Body of pancreas (tissue), 4 donors: ENCODE data around the gene MKNK2. TPM values are rescaled to one million over a fixed set of nuclear protein-coding genes. Genes with fewer than 3 reads are reported as not detected.

Source experiments
- ATAC-seq: fragments of 150-250 bp; one replicate; pipeline ENCODE4 v1.9.1; 2016
- DNase-seq, 4 donors: peaks; one replicate each; pipeline ENCODE4 v3.0.0-alpha.2; 2019
- H3K27ac ChIP-seq, 4 donors: fragments of 200-600 bp; sonication (generic); 1 replicate in 3 of 4; 2 replicates in 1 of 4; pipeline versions ENCODE4 v1.5.1 to v1.6.1; 2016 to 2019; ENCODE audit warnings: mild to moderate bottlenecking in 1 of 4, mixed read lengths in 1 of 4, moderate library complexity in 1 of 4
- H3K27me3 ChIP-seq, 2 donors: fragments of 200-600 bp; sonication (generic); one replicate each; pipeline ENCODE4 v1.6.0; 2016; ENCODE audit warnings: mild to moderate bottlenecking in 1 of 2
- H3K36me3 ChIP-seq, 2 donors: fragments of 200-600 bp; sonication (generic); replicated peaks in 1 of 2; 2 replicates each; pipeline ENCODE4 v1.5.1; 2016; ENCODE audit warnings: low read depth in 2 of 2; ENCODE audit not compliant: insufficient read depth in 1 of 2
- H3K4me1 ChIP-seq: fragments of 200-600 bp; sonication (generic); one replicate; pipeline ENCODE4 v1.6.0; 2016
- H3K4me3 ChIP-seq, 2 donors: fragments of 200-600 bp; sonication (generic); 1 replicate in 1 of 2; 2 replicates in 1 of 2; pipeline ENCODE4 v1.5.1; 2016 to 2019
- H3K9me3 ChIP-seq, 3 donors: fragments of 200-600 bp; sonication (generic); 1 replicate in 2 of 3; 2 replicates in 1 of 3; pipeline ENCODE4 v1.5.1; 2016
- CTCF ChIP-seq, 7 experiments: fragments of 450-650 bp in 4 of 7; fragments of 200-600 bp in 3 of 7; sonication (generic) in 3 of 7; IDR thresholded peaks; one replicate each; pipeline ENCODE4 v1.5.1; 2016 to 2019; ENCODE audit warnings: antibody characterized with exemption in 7 of 7
- POLR2A ChIP-seq, 3 donors: fragments of 450-650 bp; IDR thresholded peaks; one replicate each; pipeline ENCODE4 v1.6.1; 2016; ENCODE audit warnings: antibody characterized with exemption in 3 of 3, mild to moderate bottlenecking in 2 of 3
- WGBS, 2 donors: methylation state at CpG; one replicate each; pipeline ENCODE4 v1.1.5; 2017; 5-methylcytosine and 5-hydroxymethylcytosine counted together
- intact Hi-C: fragments of 100-400 bp; cut with DNase I; formaldehyde crosslinking; loops from one replicate; pipeline ENCODE4 v1.15.1; 2023
- total RNA-seq, 2 donors: library from RNA; depleted of rRNA; stranded (reverse); fragments of >200 nt; gene quantifications; one replicate each; pipeline ENCODE4 v1.1.0, GENCODE V29; 2016

MKNK2 gene
- total RNA-seq, 2 donors from 2014 or later = 180 to 273 TPM

GRCh38 chr19:2061495-2062388 lies 10.7 kb upstream of the MKNK2 start:
- no peaks in the 10 kb centered on the region for H3K9me3 ChIP-seq
- TF ChIP-seq CTCF (IDR thresholded peaks at IDR 0.05) = no peak
- TF ChIP-seq POLR2A (IDR thresholded peaks at IDR 0.05) = peak in 2 of 3 donors; percentile 72 to 75
- ATAC-seq (peak; percentile 90), DNase-seq (peak; percentile 100)
- peak overlapping the region; percentile 96 to 100 (median 98) for H3K27ac ChIP-seq
- H3K4me3 ChIP-seq = peak overlapping the region; percentile 24 to 29
- no peaks in the 10 kb centered on the region for H3K36me3 ChIP-seq
- H3K27me3 ChIP-seq = no peaks in the 10 kb centered on the region
- 0 to 1% methylated on average over 1 to 41 of the region's 50 CpGs for WGBS, 2 donors
- intact Hi-C loops = no loop called here
- H3K4me1 ChIP-seq = peaks cover 50% of the 10 kb centered on the region

DNA sequence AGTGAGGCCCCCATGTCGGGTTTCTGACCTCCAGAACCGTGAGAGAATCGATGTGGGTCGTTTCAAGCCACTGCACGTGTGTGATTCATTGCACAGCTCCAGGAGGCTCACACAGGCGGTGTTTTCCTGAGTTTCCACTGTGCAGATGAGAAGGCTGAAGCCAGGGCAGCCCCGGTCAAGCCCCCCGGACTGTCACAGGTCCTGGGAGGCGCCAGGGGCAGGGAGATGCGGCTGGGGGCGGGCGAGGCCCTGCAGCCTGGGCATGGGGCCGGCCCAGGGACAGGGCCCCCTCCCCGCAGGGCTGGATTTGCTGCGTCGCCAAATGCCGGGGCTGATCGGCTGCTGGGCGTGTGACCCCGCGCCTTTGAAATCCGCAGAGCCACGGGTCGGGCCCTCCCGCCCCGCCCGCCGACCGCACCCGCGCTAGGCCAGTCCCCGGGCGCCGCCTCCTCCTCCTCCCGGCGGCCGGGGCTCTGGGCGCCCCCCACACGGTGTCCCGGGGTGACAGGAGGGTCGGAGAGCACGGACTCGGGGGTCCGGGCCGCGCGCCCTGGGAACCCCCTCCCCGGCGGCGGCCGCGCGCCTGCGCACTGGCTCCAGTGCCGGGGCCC lies 9.9 kb upstream of the MKNK2 start:
- H3K36me3 ChIP-seq = no peaks in the 10 kb centered on the region
- no peaks in the 10 kb centered on the region for H3K9me3 ChIP-seq
- H3K4me1 ChIP-seq = peaks cover 54% of the 10 kb centered on the region
- peak overlapping the region; percentile 96 to 100 (median 98) for H3K27ac ChIP-seq
- H3K4me3 ChIP-seq = peak overlapping the region; percentile 24 to 29
- no peaks in the 10 kb centered on the region for H3K27me3 ChIP-seq
- ATAC-seq (peak; percentile 58), DNase-seq (peak in 3 of 4 donors; percentile 66 to 75 (median 73))
- intact Hi-C loops = no loop called here
- TF ChIP-seq CTCF (IDR thresholded peaks at IDR 0.05) = no peak
- TF ChIP-seq POLR2A (IDR thresholded peaks at IDR 0.05) = peak; percentile 59 to 82 (median 72)
- WGBS, 2 donors = 0% methylated on average over 4 to 49 of the region's 55 CpGs

- no peaks in the 10 kb centered on the region for H3K36me3 ChIP-seq
- ATAC-seq (peak; percentile 40), DNase-seq (peak; percentile 80 to 95 (median 88))
- no peaks in the 10 kb centered on the region for H3K9me3 ChIP-seq
- H3K27me3 ChIP-seq = no peaks in the 10 kb centered on the region
- TF ChIP-seq CTCF (IDR thresholded peaks at IDR 0.05) (no peak), POLR2A (IDR thresholded peaks at IDR 0.05) (peak; percentile 58 to 69 (median 62))
- no peak overlapping the region for H3K4me3 ChIP-seq
- WGBS, 2 donors = 27 to 40% methylated on average over 8 to 23 of the region's 24 CpGs
- peak overlapping the region; percentile 96 to 100 (median 98) for H3K27ac ChIP-seq
- intact Hi-C loops = no loop called here
- peaks cover 63% of the 10 kb centered on the region for H3K4me1 ChIP-seq
Measured at GRCh38 chr19:2059422-2060201, 8.6 kb upstream of the MKNK2 start.

- intact Hi-C loops = no loop called here
- DNase-seq = no peak
Measured at GRCh38 chr19:2058570-2059421, 7.8 kb upstream of the MKNK2 start.

More at GRCh38 chr19:2058570-2059421, 7.8 kb upstream of the MKNK2 start:
- ATAC-seq = no peak
- Histone ChIP-seq H3K36me3 (no peaks in the 10 kb centered on the region), H3K27me3 (no peaks in the 10 kb centered on the region), H3K9me3 (no peaks in the 10 kb centered on the region), H3K27ac (peak overlapping the region; percentile 96 to 100 (median 98)), H3K4me3 (no peak overlapping the region), H3K4me1 (peaks cover 72% of the 10 kb centered on the region)
- TF ChIP-seq POLR2A (IDR thresholded peaks at IDR 0.05) (no peak), CTCF (IDR thresholded peaks at IDR 0.05) (no peak)
- WGBS, 2 donors = 84 to 88% methylated on average over 21 to 26 of the region's 27 CpGs
